Measurements from ENCODE around the gene F7. TPM values are rescaled to one million over a fixed set of nuclear protein-coding genes. Genes with fewer than 3 reads are reported as not detected.
A peak's percentile ranks its signal among the peaks of the same experiment; 100 is the strongest.

Gene F7
- total RNA-seq, 1 donor from 2014 or later, result 3.0 TPM

DNA sequence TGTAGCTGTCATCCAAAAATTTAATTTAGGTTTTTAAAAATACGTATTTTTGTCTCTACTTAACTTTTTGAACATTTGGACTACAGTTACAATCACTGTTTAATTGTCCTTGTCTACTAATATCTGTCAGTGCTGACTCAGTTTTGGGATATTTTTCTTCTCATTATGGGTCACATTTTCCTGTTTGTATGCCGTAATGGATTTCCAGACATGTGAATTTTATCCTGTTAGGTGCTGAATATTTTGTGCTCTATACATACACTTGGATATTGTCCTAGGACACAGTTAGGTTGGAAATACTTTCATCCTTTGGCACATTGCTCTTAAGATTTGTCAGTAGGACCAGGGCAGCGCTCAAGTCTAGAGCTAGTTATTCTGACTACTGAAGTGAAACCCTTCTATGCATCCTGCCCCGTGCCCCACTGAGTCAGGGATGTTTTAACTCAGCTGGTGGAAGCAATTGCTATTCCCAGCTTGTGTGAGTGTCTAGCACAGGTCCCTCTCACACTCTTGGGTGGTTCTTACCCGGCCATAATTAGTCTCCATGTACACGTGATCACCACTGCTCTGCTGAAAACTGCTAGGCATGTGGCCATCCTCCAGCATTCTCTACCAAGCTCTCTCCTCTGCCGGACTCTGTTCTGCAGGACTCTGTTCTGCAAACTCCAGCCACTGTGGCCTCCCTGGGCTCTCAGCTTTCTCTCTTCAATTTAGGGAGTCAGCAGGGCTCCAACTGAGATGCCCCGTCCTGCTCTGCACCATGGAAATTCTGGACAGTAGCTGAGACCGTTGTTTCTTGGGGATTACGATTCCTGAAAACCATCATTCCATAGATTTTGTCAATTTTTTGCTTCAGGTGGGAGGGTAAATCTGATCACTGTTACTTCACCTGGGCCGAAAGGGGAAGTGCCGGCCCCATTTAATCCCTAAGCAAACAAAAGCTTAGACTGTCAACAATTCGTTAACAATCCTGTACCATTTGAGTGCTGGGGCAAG lies 64.0 kb downstream of the F7 start:
- no peak for DNase-seq (ENCODE audit: extremely low spot score, unreplicated experiment)
- H3K4me1 Mint-ChIP-seq (ENCODE audit: unreplicated experiment), result peaks cover 3% of the 10 kb centered on the region
- H3K9me3 Mint-ChIP-seq, result no peaks in the 10 kb centered on the region
- H3K36me3 Mint-ChIP-seq, result peaks cover 20% of the 10 kb centered on the region
- TF ChIP-seq, protein P1, sequence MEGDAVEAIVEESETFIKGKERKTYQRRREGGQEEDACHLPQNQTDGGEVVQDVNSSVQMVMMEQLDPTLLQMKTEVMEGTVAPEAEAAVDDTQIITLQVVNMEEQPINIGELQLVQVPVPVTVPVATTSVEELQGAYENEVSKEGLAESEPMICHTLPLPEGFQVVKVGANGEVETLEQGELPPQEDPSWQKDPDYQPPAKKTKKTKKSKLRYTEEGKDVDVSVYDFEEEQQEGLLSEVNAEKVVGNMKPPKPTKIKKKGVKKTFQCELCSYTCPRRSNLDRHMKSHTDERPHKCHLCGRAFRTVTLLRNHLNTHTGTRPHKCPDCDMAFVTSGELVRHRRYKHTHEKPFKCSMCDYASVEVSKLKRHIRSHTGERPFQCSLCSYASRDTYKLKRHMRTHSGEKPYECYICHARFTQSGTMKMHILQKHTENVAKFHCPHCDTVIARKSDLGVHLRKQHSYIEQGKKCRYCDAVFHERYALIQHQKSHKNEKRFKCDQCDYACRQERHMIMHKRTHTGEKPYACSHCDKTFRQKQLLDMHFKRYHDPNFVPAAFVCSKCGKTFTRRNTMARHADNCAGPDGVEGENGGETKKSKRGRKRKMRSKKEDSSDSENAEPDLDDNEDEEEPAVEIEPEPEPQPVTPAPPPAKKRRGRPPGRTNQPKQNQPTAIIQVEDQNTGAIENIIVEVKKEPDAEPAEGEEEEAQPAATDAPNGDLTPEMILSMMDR (conservative IDR thresholded peaks at IDR 0.05), result no peak
- H3K27me3 Mint-ChIP-seq, result peaks cover 2% of the 10 kb centered on the region
- H3K27ac Mint-ChIP-seq, result no peak overlapping the region
- H3K4me3 Mint-ChIP-seq, result peak overlapping the region; percentile 27

Other genes starting within 250 kb of the F7 start
- gene MCF2L, start 136.6 kb upstream of the F7 start, total RNA-seq (ENCODE audit: low replicate concordance), result 37.3 and 46.9 TPM in 2 replicates
- 34.4 and 53.6 TPM in 2 replicates for gene F10, start 17.0 kb downstream of the F7 start, total RNA-seq (ENCODE audit: low replicate concordance)
- not detected in 2 replicates for gene PROZ, start 52.9 kb downstream of the F7 start, total RNA-seq (ENCODE audit: low replicate concordance)
- 46.3 and 59.7 TPM in 2 replicates for gene PCID2, start 102.9 kb downstream of the F7 start, total RNA-seq (ENCODE audit: low replicate concordance)
- gene CUL4A, start 103.8 kb downstream of the F7 start, total RNA-seq (ENCODE audit: low replicate concordance), result 64.6 and 69.9 TPM in 2 replicates
- gene LAMP1, start 191.4 kb downstream of the F7 start, total RNA-seq (ENCODE audit: low replicate concordance), result 152 and 312 TPM in 2 replicates

All from type B pancreatic cell (in vitro differentiated cells).